HFFc6 (cell line): Measurements from ENCODE around the gene SFT2D3. TPM values are rescaled to one million over a fixed set of nuclear protein-coding genes. Genes with fewer than 3 reads are reported as not detected.

ENCODE experiments used
- DNase-seq: peaks from one replicate; pipeline ENCODE4 v3.0.0-alpha.2; 2018
- H3K27ac Mint-ChIP-seq: 2 replicates; pipeline ENCODE4 v1.8.0; 2020; ENCODE audit warnings: mild to moderate bottlenecking, mixed read lengths
- H3K27me3 Mint-ChIP-seq: 2 replicates; pipeline ENCODE4 v1.8.0; 2021; ENCODE audit warnings: mild to moderate bottlenecking, moderate library complexity, mixed read lengths; ENCODE audit not compliant: insufficient read depth
- H3K36me3 Mint-ChIP-seq: 2 replicates; pipeline ENCODE4 v1.8.0; 2021; ENCODE audit warnings: low read depth, mixed read lengths
- H3K4me1 Mint-ChIP-seq: 2 replicates; pipeline ENCODE4 v1.8.0; 2020; ENCODE audit warnings: low read depth, mixed read lengths
- H3K4me3 Mint-ChIP-seq: 2 replicates; pipeline ENCODE4 v1.8.0; 2020; ENCODE audit warnings: mild to moderate bottlenecking, moderate library complexity, mixed read lengths
- H3K9me3 Mint-ChIP-seq: 2 replicates; pipeline ENCODE4 v1.8.0; 2020; ENCODE audit warnings: mild to moderate bottlenecking, mixed read lengths
- CTCF ChIP-seq: fragments of 200-600 bp; sonication (generic); IDR thresholded peaks from 2 replicates; pipeline ENCODE4 v1.5.0; 2021; ENCODE audit warnings: antibody characterized with exemption, mild to moderate bottlenecking
- total RNA-seq, 6 experiments: library from RNA; stranded (reverse); fragmentation: NEBNext Ultra II Directional; extraction: Animal tissue kit (Norgen Biotek cat#: 25700); gene quantifications; 2 replicates in 1 of 6; 3 replicates in 5 of 6; pipeline ENCODE4 v1.2.3, GENCODE V29; 2021

The SFT2D3 gene
- total RNA-seq, 6 experiments from 2014 or later = 2.5 to 3.2 (median 3.0) TPM

GRCh38 chr2:127705391-127706065, 4.2 kb downstream of the SFT2D3 start:
- H3K4me3 Mint-ChIP-seq = no peak overlapping the region
- peaks cover 33% of the 10 kb centered on the region for H3K4me1 Mint-ChIP-seq
- peak overlapping the region; percentile 62 for H3K27ac Mint-ChIP-seq
- H3K27me3 Mint-ChIP-seq = no peaks in the 10 kb centered on the region
- no peak for TF ChIP-seq CTCF
- H3K36me3 Mint-ChIP-seq = peaks cover 17% of the 10 kb centered on the region
- no peaks in the 10 kb centered on the region for H3K9me3 Mint-ChIP-seq
- DNase-seq = no peak

- H3K36me3 Mint-ChIP-seq = peaks cover 17% of the 10 kb centered on the region
Measured at GRCh38 chr2:127706215-127706990, 5.1 kb downstream of the SFT2D3 start.

GRCh38 chr2:127707890-127708648, 6.8 kb downstream of the SFT2D3 start:
- no peak for DNase-seq
- Mint-ChIP-seq H3K27me3 (no peaks in the 10 kb centered on the region), H3K27ac (no peak overlapping the region), H3K9me3 (no peaks in the 10 kb centered on the region), H3K4me3 (no peak overlapping the region), H3K36me3 (peaks cover 11% of the 10 kb centered on the region), H3K4me1 (peaks cover 16% of the 10 kb centered on the region)
- no peak for TF ChIP-seq CTCF

More at GRCh38 chr2:127706215-127706990, 5.1 kb downstream of the SFT2D3 start:
- no peaks in the 10 kb centered on the region for H3K9me3 Mint-ChIP-seq
- H3K27me3 Mint-ChIP-seq = no peaks in the 10 kb centered on the region
- peaks cover 26% of the 10 kb centered on the region for H3K4me1 Mint-ChIP-seq
- H3K27ac Mint-ChIP-seq = no peak overlapping the region; the same call in 1 of the 2 replicates
- H3K4me3 Mint-ChIP-seq = no peak overlapping the region
- DNase-seq = no peak
- no peak for TF ChIP-seq CTCF

- H3K4me1 Mint-ChIP-seq = peaks cover 15% of the 10 kb centered on the region
- DNase-seq = no peak
- no peak overlapping the region for H3K27ac Mint-ChIP-seq
- no peaks in the 10 kb centered on the region for H3K9me3 Mint-ChIP-seq
- H3K27me3 Mint-ChIP-seq = no peaks in the 10 kb centered on the region; the same call in 1 of the 2 replicates
- no peak for TF ChIP-seq CTCF
- peaks cover 12% of the 10 kb centered on the region for H3K36me3 Mint-ChIP-seq
- H3K4me3 Mint-ChIP-seq = no peak overlapping the region
Measured at GRCh38 chr2:127709336-127709735, 8.0 kb downstream of the SFT2D3 start.

- DNase-seq = no peak
- Mint-ChIP-seq H3K4me3 (no peak overlapping the region), H3K27ac (no peak overlapping the region), H3K36me3 (peaks cover 17% of the 10 kb centered on the region), H3K9me3 (no peaks in the 10 kb centered on the region), H3K4me1 (peaks cover 6% of the 10 kb centered on the region; the same call in 1 of the 2 replicates), H3K27me3 (no peaks in the 10 kb centered on the region; the same call in 1 of the 2 replicates)
- TF ChIP-seq CTCF = no peak
Measured at GRCh38 chr2:127712999-127713398, 11.7 kb downstream of the SFT2D3 start.
